Ectodermal cell (in vitro differentiated cells): ENCODE data around the gene RGS6.

ENCODE experiments used
- H3K27ac ChIP-seq: 2 replicates; pipeline ENCODE4 v1.7.0; 2013; ENCODE audit warnings: mild to moderate bottlenecking, low read depth, low read length; ENCODE audit not compliant: insufficient read depth, poor library complexity, severe bottlenecking
- H3K27me3 ChIP-seq: 2 replicates; pipeline ENCODE4 v1.7.0; 2013; ENCODE audit warnings: mild to moderate bottlenecking, low read length; ENCODE audit not compliant: insufficient read depth, control insufficient read depth, poor library complexity, severe bottlenecking
- H3K36me3 ChIP-seq: one replicate; pipeline ENCODE4 v1.7.0; 2013; ENCODE audit warnings: low read length; ENCODE audit not compliant: control insufficient read depth, insufficient read depth
- H3K4me1 ChIP-seq: one replicate; pipeline ENCODE4 v1.7.0; 2013; ENCODE audit warnings: low read length; ENCODE audit not compliant: control insufficient read depth, insufficient read depth
- H3K4me3 ChIP-seq: 2 replicates; pipeline ENCODE4 v1.7.0; 2013; ENCODE audit warnings: low read depth, low read length, control low read depth; ENCODE audit not compliant: insufficient read depth
- H3K9me3 ChIP-seq: 2 replicates; pipeline ENCODE4 v1.7.0; 2013; ENCODE audit warnings: mild to moderate bottlenecking, low read length, moderate library complexity; ENCODE audit not compliant: control insufficient read depth
- WGBS, 2 experiments: methylation state at CpG; one replicate each; pipeline ENCODE4 v1.1.7; 2013; ENCODE audit warnings: missing lambda C conversion rate in 2 of 2; 5-methylcytosine and 5-hydroxymethylcytosine counted together

RGS6 gene

GRCh38 chr14:72254937-72255472, 322.8 kb downstream of the RGS6 start:
- Histone ChIP-seq H3K4me3 (no peak overlapping the region), H3K27me3 (no peaks in the 10 kb centered on the region), H3K27ac (no peak overlapping the region), H3K36me3 (no peaks in the 10 kb centered on the region), H3K9me3 (no peaks in the 10 kb centered on the region), H3K4me1 (peaks cover 9% of the 10 kb centered on the region)
- WGBS, 2 experiments: 77 to 81% methylated on average over 4 of the region's 4 CpGs

- WGBS, 2 experiments: 86 to 95% methylated on average over 1 of the region's 1 CpG
Observed at GRCh38 chr14:72256055-72256454, 323.8 kb downstream of the RGS6 start.

GRCh38 chr14:72261068-72261467, 328.8 kb downstream of the RGS6 start:
- H3K4me1 ChIP-seq: no peaks in the 10 kb centered on the region
- H3K4me3 ChIP-seq: no peak overlapping the region
- WGBS, 2 experiments: 65 to 71% methylated on average over 3 to 4 of the region's 4 CpGs
- H3K27me3 ChIP-seq: no peaks in the 10 kb centered on the region
- H3K9me3 ChIP-seq: no peaks in the 10 kb centered on the region
- no peaks in the 10 kb centered on the region for H3K36me3 ChIP-seq
- H3K27ac ChIP-seq: no peak overlapping the region

More at GRCh38 chr14:72256055-72256454, 323.8 kb downstream of the RGS6 start:
- H3K36me3 ChIP-seq: no peaks in the 10 kb centered on the region
- H3K4me1 ChIP-seq: peaks cover 9% of the 10 kb centered on the region
- H3K27ac ChIP-seq: no peak overlapping the region
- no peak overlapping the region for H3K4me3 ChIP-seq
- no peaks in the 10 kb centered on the region for H3K27me3 ChIP-seq
- no peaks in the 10 kb centered on the region for H3K9me3 ChIP-seq

- Histone ChIP-seq H3K36me3 (no peaks in the 10 kb centered on the region), H3K27ac (no peak overlapping the region), H3K4me3 (no peak overlapping the region), H3K27me3 (no peaks in the 10 kb centered on the region), H3K9me3 (no peaks in the 10 kb centered on the region), H3K4me1 (no peaks in the 10 kb centered on the region)
- WGBS, 2 experiments: 94 to 98% methylated on average over 2 of the region's 2 CpGs
Observed at GRCh38 chr14:72262771-72263170, 330.5 kb downstream of the RGS6 start.

GRCh38 chr14:72264716-72265115, 332.5 kb downstream of the RGS6 start:
- no peak overlapping the region for H3K27ac ChIP-seq
- H3K4me1 ChIP-seq: no peaks in the 10 kb centered on the region
- H3K9me3 ChIP-seq: no peaks in the 10 kb centered on the region
- no peak overlapping the region for H3K4me3 ChIP-seq
- H3K27me3 ChIP-seq: no peaks in the 10 kb centered on the region
- H3K36me3 ChIP-seq: no peaks in the 10 kb centered on the region
- WGBS, 2 experiments: 88 to 96% methylated on average over 5 of the region's 5 CpGs

- Histone ChIP-seq H3K9me3 (no peaks in the 10 kb centered on the region), H3K4me1 (no peaks in the 10 kb centered on the region), H3K27ac (no peak overlapping the region), H3K27me3 (no peaks in the 10 kb centered on the region), H3K36me3 (no peaks in the 10 kb centered on the region), H3K4me3 (no peak overlapping the region)
- WGBS, 2 experiments: 56 to 58% methylated on average over 5 of the region's 5 CpGs
Observed at GRCh38 chr14:72270147-72270727, 338.0 kb downstream of the RGS6 start.

- no peak overlapping the region for H3K27ac ChIP-seq
- no peaks in the 10 kb centered on the region for H3K27me3 ChIP-seq
- H3K4me3 ChIP-seq: no peak overlapping the region
- H3K4me1 ChIP-seq: no peaks in the 10 kb centered on the region
- 90 to 100% methylated on average over 2 to 3 of the region's 3 CpGs for WGBS, 2 experiments
- H3K36me3 ChIP-seq: no peaks in the 10 kb centered on the region
- no peaks in the 10 kb centered on the region for H3K9me3 ChIP-seq
Observed at GRCh38 chr14:72270749-72271148, 338.5 kb downstream of the RGS6 start.

- Histone ChIP-seq H3K4me3 (no peak overlapping the region), H3K36me3 (no peaks in the 10 kb centered on the region), H3K27me3 (no peaks in the 10 kb centered on the region), H3K27ac (no peak overlapping the region), H3K9me3 (no peaks in the 10 kb centered on the region), H3K4me1 (no peaks in the 10 kb centered on the region)
- 50 to 63% methylated on average over 1 of the region's 1 CpG for WGBS, 2 experiments
Observed at GRCh38 chr14:72275242-72275641, 343.0 kb downstream of the RGS6 start.

- WGBS, 2 experiments: 100% methylated on average over 2 of the region's 3 CpGs
- Histone ChIP-seq H3K4me3 (no peak overlapping the region), H3K4me1 (no peaks in the 10 kb centered on the region), H3K9me3 (peaks cover 3% of the 10 kb centered on the region), H3K27ac (no peak overlapping the region), H3K27me3 (no peaks in the 10 kb centered on the region), H3K36me3 (no peaks in the 10 kb centered on the region)
Observed at GRCh38 chr14:72278316-72278715, 346.1 kb downstream of the RGS6 start.

GRCh38 chr14:72284176-72284575, 351.9 kb downstream of the RGS6 start:
- H3K9me3 ChIP-seq: peaks cover 5% of the 10 kb centered on the region
- H3K27me3 ChIP-seq: no peaks in the 10 kb centered on the region
- H3K4me3 ChIP-seq: no peak overlapping the region
- no peaks in the 10 kb centered on the region for H3K4me1 ChIP-seq
- 91 to 92% methylated on average over 4 of the region's 4 CpGs for WGBS, 2 experiments
- H3K27ac ChIP-seq: no peak overlapping the region
- H3K36me3 ChIP-seq: no peaks in the 10 kb centered on the region
